Activated CD4-positive, alpha-beta T cell treated with anti-CD3 and anti-CD28 coated beads, Interleukin-2, Interleukin-6, amounts not matched to agents 100 ng/mL and 50 ng/mL, durations not matched to agents 16 hours and 8 hours (primary cell): Measurements from ENCODE around the gene PRRT3.
"Not testable (repeated sequence)": the region's sequence is repeated elsewhere in the genome, so short reads cannot be mapped to it uniquely, and the experiment has no call there.

Experiments
- DNase-seq: peaks from one replicate; pipeline ENCODE4 v3.0.0-alpha.2; 2020

Gene PRRT3

GRCh38 chr3:9917820-9918219, 34.4 kb downstream of the PRRT3 start:
- no peak for DNase-seq

DNA sequence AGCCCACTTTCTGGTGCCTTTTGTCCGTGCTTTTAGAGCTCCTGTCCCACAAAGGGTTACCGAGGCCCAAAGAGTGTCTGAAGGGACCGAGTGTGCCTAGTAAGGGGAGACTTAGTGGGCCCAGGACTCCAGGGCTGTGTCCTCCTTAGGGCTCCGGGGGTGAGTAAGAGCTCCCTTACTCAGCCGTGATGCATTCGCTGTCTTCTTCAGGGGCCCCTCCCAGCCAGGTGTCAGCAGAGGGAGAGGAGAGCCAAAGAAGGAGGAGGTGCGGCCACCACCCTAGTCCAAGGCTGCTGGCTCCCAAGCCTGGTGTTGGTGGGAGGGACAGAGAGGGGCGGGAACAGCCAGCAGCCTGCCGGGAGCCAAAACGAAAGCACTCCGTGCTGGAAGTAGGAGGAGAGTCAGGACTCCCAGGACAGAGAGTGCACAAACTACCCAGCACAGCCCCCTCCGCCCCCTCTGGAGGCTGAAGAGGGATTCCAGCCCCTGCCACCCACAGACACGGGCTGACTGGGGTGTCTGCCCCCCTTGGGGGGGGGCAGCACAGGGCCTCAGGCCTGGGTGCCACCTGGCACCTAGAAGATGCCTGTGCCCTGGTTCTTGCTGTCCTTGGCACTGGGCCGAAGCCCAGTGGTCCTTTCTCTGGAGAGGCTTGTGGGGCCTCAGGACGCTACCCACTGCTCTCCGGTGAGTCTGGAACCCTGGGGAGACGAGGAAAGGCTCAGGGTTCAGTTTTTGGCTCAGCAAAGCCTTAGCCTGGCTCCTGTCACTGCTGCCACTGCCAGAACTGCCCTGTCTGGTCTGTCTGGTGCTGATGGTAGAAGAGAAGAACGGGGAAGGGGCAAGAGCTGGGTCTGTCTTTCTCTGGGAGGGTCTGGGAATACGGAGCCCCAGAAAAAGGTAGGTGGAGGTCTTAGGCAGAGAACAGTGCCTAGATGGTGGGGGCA, 35.2 kb downstream of the PRRT3 start, which contains the start of gene IL17RC:
Gene IL17RC, plus strand, starts transcription at position 365 of the 947 bp plus-strand sequence. Its CDS starts 218 bp downstream, at position 583.
- DNase-seq, result no peak

DNA sequence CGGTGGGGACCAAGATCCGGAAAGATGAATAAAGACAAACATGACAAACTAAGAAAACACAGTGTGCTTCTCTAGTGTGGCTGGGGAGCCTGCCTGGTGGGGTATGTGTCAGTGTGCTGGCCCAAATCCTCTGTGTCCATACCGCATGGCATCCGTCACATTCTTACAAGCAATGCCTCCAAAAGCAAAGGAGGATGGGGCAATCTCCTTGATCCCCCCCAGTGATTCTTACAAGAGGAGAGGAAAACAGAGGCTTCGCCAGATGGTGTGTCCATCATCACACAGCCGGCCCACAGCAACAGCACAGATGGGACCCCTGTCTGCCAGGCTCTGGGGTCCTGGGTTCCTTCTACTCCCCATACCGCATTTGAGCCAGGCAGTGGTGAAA, 35.9 kb downstream of the PRRT3 start:
- no peak for DNase-seq

DNA sequence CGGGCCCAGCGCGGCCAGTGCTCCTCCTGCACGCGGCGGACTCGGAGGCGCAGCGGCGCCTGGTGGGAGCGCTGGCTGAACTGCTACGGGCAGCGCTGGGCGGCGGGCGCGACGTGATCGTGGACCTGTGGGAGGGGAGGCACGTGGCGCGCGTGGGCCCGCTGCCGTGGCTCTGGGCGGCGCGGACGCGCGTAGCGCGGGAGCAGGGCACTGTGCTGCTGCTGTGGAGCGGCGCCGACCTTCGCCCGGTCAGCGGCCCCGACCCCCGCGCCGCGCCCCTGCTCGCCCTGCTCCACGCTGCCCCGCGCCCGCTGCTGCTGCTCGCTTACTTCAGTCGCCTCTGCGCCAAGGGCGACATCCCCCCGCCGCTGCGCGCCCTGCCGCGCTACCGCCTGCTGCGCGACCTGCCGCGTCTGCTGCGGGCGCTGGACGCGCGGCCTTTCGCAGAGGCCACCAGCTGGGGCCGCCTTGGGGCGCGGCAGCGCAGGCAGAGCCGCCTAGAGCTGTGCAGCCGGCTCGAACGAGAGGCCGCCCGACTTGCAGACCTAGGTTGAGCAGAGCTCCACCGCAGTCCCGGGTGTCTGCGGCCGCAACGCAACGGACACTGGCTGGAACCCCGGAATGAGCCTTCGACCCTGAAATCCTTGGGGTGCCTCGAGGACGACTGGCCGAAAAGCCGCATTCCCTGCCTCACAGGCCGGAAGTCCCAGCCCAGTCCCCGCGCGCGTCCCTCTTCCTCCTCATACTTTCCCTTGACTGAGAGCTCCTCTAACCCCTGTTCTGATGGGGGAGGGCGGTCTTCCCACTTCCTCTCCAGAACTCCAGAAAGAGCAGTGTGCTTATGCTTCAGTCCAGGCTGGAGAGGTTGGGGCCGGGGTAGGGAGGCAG, 36.7 kb downstream of the PRRT3 start:
- peak; percentile 33 for DNase-seq

DNA sequence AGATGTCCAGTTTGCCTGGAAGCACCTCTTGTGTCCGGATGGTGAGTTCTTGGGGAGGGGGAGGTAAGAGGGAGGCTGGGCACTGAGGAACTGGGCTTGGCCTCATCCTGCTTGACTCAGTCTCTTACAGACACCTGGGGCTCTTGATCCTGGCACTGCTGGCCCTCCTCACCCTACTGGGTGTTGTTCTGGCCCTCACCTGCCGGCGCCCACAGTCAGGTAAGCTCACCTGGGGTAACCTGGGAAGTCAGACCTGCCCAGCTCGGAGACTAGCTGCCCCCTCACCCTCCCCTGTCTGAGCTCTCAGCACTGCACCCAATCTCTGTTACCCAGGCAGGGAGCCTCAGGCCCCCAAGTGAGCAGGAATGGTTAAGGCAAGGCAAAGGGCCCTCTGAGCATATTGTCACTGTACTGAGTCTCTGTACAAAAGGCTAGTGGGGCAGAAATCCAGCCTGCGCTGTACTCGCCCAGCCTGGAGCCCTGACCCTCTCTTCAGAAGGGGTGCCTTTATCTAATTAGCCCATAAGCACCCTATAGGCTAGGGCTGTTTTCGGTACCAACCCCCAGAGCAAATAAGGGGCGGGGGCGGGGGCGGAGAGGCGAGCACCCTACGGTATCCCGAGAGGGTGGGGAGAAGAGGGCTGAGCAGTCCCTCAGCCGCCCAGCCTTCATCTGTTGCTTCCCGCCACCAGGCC, 37.5 kb downstream of the PRRT3 start:
- no peak for DNase-seq

DNA sequence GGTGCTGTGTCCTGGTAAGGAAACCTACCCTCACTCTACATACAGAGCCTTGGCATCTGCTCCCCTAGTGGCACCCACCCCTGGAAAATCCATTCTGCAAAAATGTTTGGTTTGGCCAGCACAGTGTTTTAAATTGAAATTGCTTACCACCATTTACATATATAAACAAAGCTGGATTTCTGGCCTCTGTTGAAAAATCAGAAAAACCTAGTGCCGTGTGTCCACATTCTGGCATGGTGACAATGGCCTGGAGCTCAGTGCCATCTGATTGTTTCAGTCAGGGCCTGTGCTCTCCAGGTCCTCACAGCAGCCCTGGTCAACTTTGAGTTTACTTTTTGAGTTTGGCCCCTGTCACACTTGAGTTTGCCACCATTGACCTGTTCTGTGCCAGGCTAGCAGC, 38.2 kb downstream of the PRRT3 start:
- DNase-seq, result no peak

DNA sequence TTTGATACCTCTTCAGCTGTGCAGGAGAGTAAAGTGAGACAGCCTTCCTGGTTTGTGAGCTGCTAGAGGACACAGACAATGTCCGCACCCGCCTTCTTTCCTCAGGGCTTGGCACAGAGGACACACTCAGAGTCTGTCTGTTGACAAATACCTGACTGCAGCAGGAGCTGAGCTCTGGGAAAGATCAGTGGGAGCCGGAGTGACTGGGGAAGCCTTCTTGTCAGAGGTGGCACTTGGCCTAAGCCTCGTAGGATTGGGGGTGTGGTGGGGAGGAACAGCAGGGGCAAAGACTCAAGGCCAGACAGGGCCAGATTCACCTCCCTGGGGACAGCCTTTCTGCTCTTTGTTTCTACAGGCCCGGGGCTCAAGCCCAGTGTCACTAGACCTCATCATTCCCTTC, 38.6 kb downstream of the PRRT3 start:
- no peak for DNase-seq

- DNase-seq, result peak; percentile 27
Measured at GRCh38 chr3:9912294-9912935, 39.8 kb downstream of the PRRT3 start.

DNA sequence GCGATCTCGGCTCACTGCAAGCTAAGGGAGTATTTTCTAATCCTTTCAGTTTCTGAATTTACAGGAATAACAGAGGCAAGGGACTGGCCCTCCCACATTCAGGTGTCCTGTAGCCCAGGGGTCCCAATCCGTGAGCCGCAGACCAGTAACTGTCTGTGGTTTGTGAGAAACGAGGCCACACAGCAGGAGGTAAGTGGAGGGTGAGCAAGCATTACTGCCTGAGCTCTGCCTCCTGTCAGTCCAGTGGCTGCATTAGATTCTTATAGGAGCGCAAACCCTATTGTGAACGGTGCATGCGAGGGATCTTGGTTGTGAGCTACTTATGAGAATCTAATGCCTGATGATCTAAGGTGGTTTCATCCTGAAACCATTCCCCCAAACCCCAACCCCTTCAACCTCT, 40.3 kb downstream of the PRRT3 start:
- no peak for DNase-seq

DNA sequence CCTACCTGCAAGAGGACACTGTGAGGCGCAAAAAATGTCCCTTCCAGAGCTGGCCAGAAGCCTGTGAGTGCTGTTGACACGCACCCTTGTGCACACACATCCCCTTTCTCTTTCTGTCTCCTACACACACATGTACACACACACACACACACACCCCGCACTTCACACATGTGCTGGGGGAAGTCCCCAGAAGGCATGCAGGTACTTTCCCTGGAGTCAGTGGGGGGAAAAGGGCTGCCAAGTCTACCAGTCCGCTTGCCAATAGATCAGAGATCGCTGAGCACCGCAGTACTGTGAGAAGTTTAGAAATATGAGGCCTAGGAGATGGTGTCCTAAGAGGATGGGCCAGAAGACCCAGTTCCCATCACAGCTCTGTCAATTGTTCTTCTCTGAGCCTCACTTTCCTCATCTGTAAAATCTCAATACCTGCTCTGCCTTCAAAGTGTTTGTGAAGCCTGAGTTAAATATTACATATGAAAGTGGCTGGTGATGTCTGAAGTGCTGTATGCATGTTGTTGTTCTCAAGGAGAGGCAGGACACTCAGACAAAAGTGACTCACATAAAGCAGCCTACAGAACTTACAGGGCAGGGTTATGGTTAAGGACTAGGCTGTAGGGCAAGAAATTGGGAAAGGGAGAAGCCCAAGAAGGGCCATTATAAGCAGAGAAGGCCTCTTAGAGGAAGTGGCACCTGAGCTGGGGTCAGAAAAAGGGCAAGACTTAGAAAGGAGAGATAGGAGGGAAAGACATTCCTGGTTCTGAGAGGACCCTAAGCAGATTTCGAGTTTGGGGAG, 42.8 kb downstream of the PRRT3 start:
- no peak for DNase-seq

- no peak for DNase-seq
Measured at GRCh38 chr3:9908286-9908685, 43.9 kb downstream of the PRRT3 start.

- DNase-seq, result no peak
Measured at GRCh38 chr3:9906480-9906879, 45.7 kb downstream of the PRRT3 start.

- DNase-seq, result no peak
Measured at GRCh38 chr3:9903904-9904303, 48.3 kb downstream of the PRRT3 start.

DNA sequence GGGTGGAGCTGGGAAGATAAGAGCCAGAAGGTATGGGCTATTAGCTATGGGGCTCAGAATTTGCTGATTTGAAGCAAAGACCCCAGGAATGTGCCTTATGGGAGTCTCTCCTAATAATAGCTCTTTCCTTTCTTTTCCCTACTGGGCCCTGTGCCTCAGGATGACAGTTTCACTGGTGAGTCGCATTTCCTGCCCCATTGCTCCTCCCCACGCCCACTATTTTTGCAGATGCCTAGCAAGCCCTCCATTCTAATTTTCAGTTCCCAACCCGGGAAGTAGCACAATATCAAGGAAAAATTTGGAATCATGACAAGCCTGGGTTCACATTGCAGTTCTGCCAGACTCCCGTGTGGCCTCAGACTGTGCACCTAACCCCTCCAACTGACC, 49.0 kb downstream of the PRRT3 start:
- no peak for DNase-seq

DNA sequence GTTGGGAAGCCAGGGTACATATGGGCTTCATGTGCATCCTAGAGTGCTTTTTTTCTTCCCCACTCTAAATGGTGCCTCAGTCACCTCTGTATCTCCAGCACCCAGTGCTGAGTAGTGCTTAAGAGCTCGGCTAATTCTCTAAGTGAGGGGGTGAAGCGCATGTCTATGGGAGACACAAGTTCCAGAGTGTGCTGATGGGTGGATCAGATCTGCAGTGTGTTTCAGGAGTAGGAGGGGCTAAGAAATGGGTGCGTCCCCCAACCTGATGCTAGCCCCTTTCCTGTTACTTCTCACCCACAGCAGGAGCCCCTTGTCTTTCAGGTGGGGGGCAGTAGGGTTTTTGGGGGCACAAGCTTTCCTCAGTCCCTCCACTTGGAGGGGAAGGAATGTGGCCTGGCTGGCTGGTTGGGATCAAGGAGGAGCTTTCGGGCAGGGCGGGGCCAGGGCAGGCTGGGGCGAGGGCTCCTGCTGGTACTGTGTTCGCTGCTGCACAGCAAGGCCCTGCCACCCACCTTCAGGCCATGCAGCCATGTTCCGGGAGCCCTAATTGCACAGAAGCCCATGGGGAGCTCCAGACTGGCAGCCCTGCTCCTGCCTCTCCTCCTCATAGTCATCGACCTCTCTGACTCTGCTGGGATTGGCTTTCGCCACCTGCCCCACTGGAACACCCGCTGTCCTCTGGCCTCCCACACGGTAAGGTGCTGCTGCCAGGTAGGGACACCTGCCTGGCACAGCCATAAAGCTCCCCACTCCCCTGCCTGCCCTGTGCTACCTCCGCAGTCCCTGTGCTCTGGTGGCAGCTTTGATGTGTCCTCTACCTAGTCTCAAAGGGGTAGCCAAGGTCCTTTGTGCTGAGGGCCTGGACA, 49.6 kb downstream of the PRRT3 start, which contains the start of gene IL17RE:
Gene IL17RE, plus strand, starts transcription at position 477 of the 866 bp plus-strand sequence. Its CDS starts 85 bp downstream, at position 562.
- DNase-seq, result no peak

GRCh38 chr3:9901967-9902366, 50.2 kb downstream of the PRRT3 start:
- DNase-seq, result peak; percentile 66

GRCh38 chr3:9900965-9901415, 51.2 kb downstream of the PRRT3 start:
- not testable (repeated sequence) for DNase-seq

- no peak for DNase-seq
Measured at GRCh38 chr3:9899289-9899791, 52.9 kb downstream of the PRRT3 start.

GRCh38 chr3:9898467-9899241, 53.6 kb downstream of the PRRT3 start:
- no peak for DNase-seq
